MCF 10A (cell line): ENCODE data around the gene MYLK2. TPM values are rescaled to one million over a fixed set of nuclear protein-coding genes. Genes with fewer than 3 reads are reported as not detected.
A peak's percentile ranks its signal among the peaks of the same experiment; 100 is the strongest.

Experiments used
- BruUV-seq: library from RNA; stranded (reverse); fragments of 400-500 nt; replicated peaks from 2 replicates; lab custom pipeline; 2021; lab: Mats Ljungman, UMichigan
- CTCF ChIA-PET: fragments of 300-600 bp; sonication (Branson Sonifier 250); formaldehyde crosslinking; extraction: SDS; loops from one replicate; lab custom pipeline; 2021; ENCODE audit warnings: antibody characterized with exemption, inconsistent platforms; lab: Yijun Ruan, JAX
- POLR2A ChIA-PET: fragments of 300-600, 350-650 bp; sonication (Branson Sonifier 250); formaldehyde crosslinking; extraction: SDS; loops from one replicate; lab custom pipeline; 2020; ENCODE audit warnings: antibody characterized with exemption, inconsistent platforms; lab: Yijun Ruan, JAX
- DNase-seq: peaks from one replicate; pipeline ENCODE4 v3.0.0-alpha.2; 2018; ENCODE audit not compliant: unreplicated experiment
- H3K27ac Mint-ChIP-seq: one replicate; pipeline ENCODE4 v1.8.0; 2022; ENCODE audit warnings: mild to moderate bottlenecking, low read depth, mixed read lengths; ENCODE audit not compliant: unreplicated experiment
- H3K27me3 Mint-ChIP-seq: one replicate; pipeline ENCODE4 v1.8.0; 2022; ENCODE audit warnings: mixed read lengths; ENCODE audit not compliant: insufficient read depth, unreplicated experiment
- H3K36me3 Mint-ChIP-seq: one replicate; pipeline ENCODE4 v1.8.0; 2022; ENCODE audit warnings: mild to moderate bottlenecking, moderate library complexity, mixed read lengths; ENCODE audit not compliant: insufficient read depth, unreplicated experiment
- H3K4me1 Mint-ChIP-seq: one replicate; pipeline ENCODE4 v1.8.0; 2022; ENCODE audit warnings: mixed read lengths; ENCODE audit not compliant: insufficient read depth, unreplicated experiment
- H3K4me3 Mint-ChIP-seq: one replicate; pipeline ENCODE4 v1.8.0; 2022; ENCODE audit warnings: mild to moderate bottlenecking, moderate library complexity, mixed read lengths; ENCODE audit not compliant: unreplicated experiment
- H3K9me3 Mint-ChIP-seq: one replicate; pipeline ENCODE4 v1.8.0; 2022; ENCODE audit warnings: mixed read lengths; ENCODE audit not compliant: unreplicated experiment
- CTCF ChIP-seq: fragments of 200-600 bp; IDR thresholded peaks from one replicate; pipeline ENCODE4 v1.8.0; 2022; ENCODE audit warnings: antibody characterized with exemption, mild to moderate bottlenecking; ENCODE audit not compliant: unreplicated experiment
- intact Hi-C: fragments of 100-400 bp; cut with micrococcal nuclease; formaldehyde crosslinking; loops from 2 replicates; pipeline ENCODE4 v1.14.1; 2022
- total RNA-seq: library from RNA; stranded (reverse); gene quantifications from 2 replicates; pipeline ENCODE4 v1.2.3, GENCODE V29; 2022

Gene MYLK2
- total RNA-seq, 1 experiment from 2014 or later, result 0.14 TPM

- Mint-ChIP-seq H3K27me3 (no peaks in the 10 kb centered on the region), H3K27ac (no peak overlapping the region), H3K4me3 (no peak overlapping the region), H3K4me1 (peaks cover 10% of the 10 kb centered on the region), H3K36me3 (no peaks in the 10 kb centered on the region), H3K9me3 (no peaks in the 10 kb centered on the region)
- CTCF ChIA-PET, result interaction anchor here (1.2 to 10.4 kb wide), 8 partner anchors 10 to 255 kb away, joined by 3 to 92 read pairs (median 18); partner anchors contain the start of gene FOXS1
- POLR2A ChIA-PET, result interaction anchor here (0.7 kb wide), 1 partner anchor 239 kb away, joined by 3 read pairs; no protein-coding TSS in a partner anchor
- DNase-seq, result no peak
- BruUV-seq, result no TSS peak
- intact Hi-C loops, result no loop called here
- no peak for TF ChIP-seq CTCF
Observed at GRCh38 chr20:31836853-31837608, 17.9 kb downstream of the MYLK2 start.

GRCh38 chr20:31837896-31838397 is 18.8 kb downstream of the MYLK2 start:
- ChIA-PET CTCF (interaction anchor here (0.5 to 10.4 kb wide), 9 partner anchors 9 to 193 kb away, joined by 3 to 92 read pairs (median 13); partner anchors contain the start of gene FOXS1), POLR2A (interaction anchor here (0.9 to 1.1 kb wide), 3 partner anchors 17 to 272 kb away, joined by 3 to 4 read pairs (median 4); partner anchors contain the start of gene TM9SF4)
- BruUV-seq, result no TSS peak
- Mint-ChIP-seq H3K27me3 (no peaks in the 10 kb centered on the region), H3K36me3 (no peaks in the 10 kb centered on the region), H3K4me3 (no peak overlapping the region), H3K4me1 (peaks cover 18% of the 10 kb centered on the region), H3K27ac (no peak overlapping the region), H3K9me3 (no peaks in the 10 kb centered on the region)
- peak; percentile 52 for DNase-seq
- intact Hi-C loops, result no loop called here
- TF ChIP-seq CTCF, result no peak

GRCh38 chr20:31838646-31839292 is 19.6 kb downstream of the MYLK2 start:
- intact Hi-C loops, result no loop called here
- BruUV-seq, result no TSS peak

More at GRCh38 chr20:31838646-31839292, 19.6 kb downstream of the MYLK2 start:
- no peaks in the 10 kb centered on the region for H3K36me3 Mint-ChIP-seq
- no peaks in the 10 kb centered on the region for H3K27me3 Mint-ChIP-seq
- H3K27ac Mint-ChIP-seq, result no peak overlapping the region
- no peaks in the 10 kb centered on the region for H3K9me3 Mint-ChIP-seq
- H3K4me1 Mint-ChIP-seq, result peaks cover 18% of the 10 kb centered on the region
- H3K4me3 Mint-ChIP-seq, result no peak overlapping the region
- POLR2A ChIA-PET, result interaction anchor here (0.9 to 1.1 kb wide), 3 partner anchors 16 to 271 kb away, joined by 3 to 4 read pairs (median 4); partner anchors contain the start of gene TM9SF4
- TF ChIP-seq CTCF, result no peak
- DNase-seq, result peak; percentile 58
- CTCF ChIA-PET, result interaction anchor here (0.5 to 10.4 kb wide), 9 partner anchors 8 to 261 kb away, joined by 3 to 92 read pairs (median 5); partner anchors contain the start of gene FOXS1
